DND-41 (cell line): ENCODE data around the gene DVL1.
A peak's percentile ranks its signal among the peaks of the same experiment; 100 is the strongest.
"Not testable (repeated sequence)": the region's sequence is repeated elsewhere in the genome, so short reads cannot be mapped to it uniquely, and the experiment has no call there.

Source experiments
- ATAC-seq: fragments of 200-7000 bp; cut with Tn5 transposase; 3 replicates; pipeline ENCODE4 v1.9.1; 2021; ENCODE audit warnings: low read depth; ENCODE audit not compliant: insufficient read depth
- DNase-seq: peaks from one replicate; pipeline ENCODE4 v3.0.0-alpha.2; 2020
- H2AFZ ChIP-seq: 2 replicates; pipeline ENCODE4 v1.6.0; 2012; ENCODE audit warnings: low read depth, low read length
- H3K27ac ChIP-seq: 2 replicates; pipeline ENCODE4 v1.5.1; 2012; ENCODE audit warnings: low read length, inconsistent platforms
- H3K27me3 ChIP-seq: fragments of 200-600 bp; sonication (generic); 2 replicates; pipeline ENCODE4 v1.6.0; 2012; ENCODE audit warnings: low read length, mild to moderate bottlenecking, inconsistent platforms; ENCODE audit not compliant: insufficient read depth, poor library complexity
- H3K36me3 ChIP-seq: 2 replicates; pipeline ENCODE4 v1.5.1; 2012; ENCODE audit warnings: low read length, inconsistent platforms; ENCODE audit not compliant: insufficient read depth
- H3K4me1 ChIP-seq: 2 replicates; pipeline ENCODE4 v1.5.1; 2012; ENCODE audit warnings: mild to moderate bottlenecking, low read length; ENCODE audit not compliant: insufficient read depth
- H3K4me2 ChIP-seq: 2 replicates; pipeline ENCODE4 v1.6.0; 2012; ENCODE audit warnings: mild to moderate bottlenecking, moderate library complexity, low read length, inconsistent platforms; ENCODE audit not compliant: insufficient read depth
- H3K4me3 ChIP-seq, 2 experiments: fragments of 200-600 bp in 1 of 2; shearing (Covaris generic) in 1 of 2; 2 replicates each; pipeline ENCODE4 v1.5.1; 2012 to 2016; ENCODE audit warnings: inconsistent platforms in 2 of 2, low read length in 2 of 2, mild to moderate bottlenecking in 2 of 2, low read depth in 1 of 2, moderate library complexity in 1 of 2
- H3K79me2 ChIP-seq: 2 replicates; pipeline ENCODE4 v1.6.0; 2012; ENCODE audit warnings: low read length, inconsistent platforms; ENCODE audit not compliant: insufficient read depth
- H3K9ac ChIP-seq: 2 replicates; pipeline ENCODE4 v1.6.0; 2012; ENCODE audit warnings: low read depth, mild to moderate bottlenecking, inconsistent platforms, low read length, moderate library complexity
- H3K9me3 ChIP-seq: 2 replicates; pipeline ENCODE4 v1.5.1; 2012; ENCODE audit warnings: low read length, moderate library complexity, mild to moderate bottlenecking, inconsistent platforms; ENCODE audit not compliant: insufficient read depth, severe bottlenecking
- H4K20me1 ChIP-seq: 2 replicates; pipeline ENCODE4 v1.6.0; 2012; ENCODE audit warnings: low read length; ENCODE audit not compliant: insufficient read depth
- CTCF ChIP-seq: IDR thresholded peaks from 2 replicates; pipeline ENCODE4 v1.5.1; 2012; ENCODE audit warnings: borderline replicate concordance, low read length, moderate library complexity, mild to moderate bottlenecking; ENCODE audit not compliant: poor library complexity, severe bottlenecking; ENCODE audit errors: extremely low read depth
- EZH2 ChIP-seq: IDR thresholded peaks from 3 replicates; pipeline ENCODE4 v1.6.1; 2012; ENCODE audit warnings: borderline replicate concordance, low read depth, mild to moderate bottlenecking, moderate library complexity, low read length, inconsistent platforms; ENCODE audit not compliant: severe bottlenecking

Gene DVL1

GRCh38 chr1:1387098-1388077, 38.2 kb upstream of the DVL1 start:
- H3K9ac ChIP-seq: no peak overlapping the region
- H2AFZ ChIP-seq: no peak overlapping the region
- no peak for ATAC-seq
- H3K4me2 ChIP-seq: no peak overlapping the region
- H3K79me2 ChIP-seq: peaks cover 2% of the 10 kb centered on the region
- H3K27me3 ChIP-seq: no peaks in the 10 kb centered on the region
- no peaks in the 10 kb centered on the region for H3K4me1 ChIP-seq
- no peak overlapping the region for H3K27ac ChIP-seq
- TF ChIP-seq CTCF (no peak), EZH2 (no peak)
- H3K9me3 ChIP-seq: no peaks in the 10 kb centered on the region
- no peak for DNase-seq
- peaks cover 71% of the 10 kb centered on the region for H3K36me3 ChIP-seq
- H3K4me3 ChIP-seq: no peak overlapping the region
- H4K20me1 ChIP-seq: peaks cover 19% of the 10 kb centered on the region

GRCh38 chr1:1385931-1386330, 36.7 kb upstream of the DVL1 start:
- Histone ChIP-seq H3K9ac (no peak overlapping the region), H3K4me2 (no peak overlapping the region), H4K20me1 (peaks cover 15% of the 10 kb centered on the region), H3K27ac (no peak overlapping the region), H2AFZ (no peak overlapping the region), H3K4me1 (no peaks in the 10 kb centered on the region), H3K79me2 (no peaks in the 10 kb centered on the region; the same call in 1 of the 2 replicates), H3K4me3 (no peak overlapping the region), H3K36me3 (peaks cover 56% of the 10 kb centered on the region), H3K27me3 (no peaks in the 10 kb centered on the region), H3K9me3 (no peaks in the 10 kb centered on the region)
- ATAC-seq (peak; percentile 15; the same call in 1 of the 3 replicates), DNase-seq (no peak)
- TF ChIP-seq EZH2 (no peak), CTCF (no peak)

- Histone ChIP-seq H4K20me1 (peaks cover 12% of the 10 kb centered on the region), H3K36me3 (peaks cover 50% of the 10 kb centered on the region)
- DNase-seq, H2AFZ ChIP-seq, H3K79me2 ChIP-seq, H3K9me3 ChIP-seq, H3K27me3 ChIP-seq, H3K4me2 ChIP-seq, H3K4me1 ChIP-seq, H3K4me3 ChIP-seq, H3K9ac ChIP-seq, ATAC-seq, H3K27ac ChIP-seq: not testable (repeated sequence)
Observed at GRCh38 chr1:1385339-1385738, 36.1 kb upstream of the DVL1 start.

GRCh38 chr1:1381294-1381693, 32.1 kb upstream of the DVL1 start:
- H2AFZ ChIP-seq: no peak overlapping the region
- H3K27me3 ChIP-seq: no peaks in the 10 kb centered on the region
- TF ChIP-seq EZH2 (no peak), CTCF (no peak)
- no peaks in the 10 kb centered on the region for H3K9me3 ChIP-seq
- peaks cover 6% of the 10 kb centered on the region for H4K20me1 ChIP-seq
- no peak overlapping the region for H3K27ac ChIP-seq
- no peak overlapping the region for H3K4me3 ChIP-seq
- ATAC-seq: no peak
- no peak overlapping the region for H3K9ac ChIP-seq
- H3K36me3 ChIP-seq: peaks cover 11% of the 10 kb centered on the region
- H3K4me1 ChIP-seq: peaks cover 6% of the 10 kb centered on the region
- H3K4me2 ChIP-seq: no peak overlapping the region
- H3K79me2 ChIP-seq: 0 out of 2 replicates have a peak, but pooled peaks cover 2% of the 10 kb centered on the region
- DNase-seq: no peak
